ENCODE data around the gene ANXA6.

The ANXA6 gene

DNA sequence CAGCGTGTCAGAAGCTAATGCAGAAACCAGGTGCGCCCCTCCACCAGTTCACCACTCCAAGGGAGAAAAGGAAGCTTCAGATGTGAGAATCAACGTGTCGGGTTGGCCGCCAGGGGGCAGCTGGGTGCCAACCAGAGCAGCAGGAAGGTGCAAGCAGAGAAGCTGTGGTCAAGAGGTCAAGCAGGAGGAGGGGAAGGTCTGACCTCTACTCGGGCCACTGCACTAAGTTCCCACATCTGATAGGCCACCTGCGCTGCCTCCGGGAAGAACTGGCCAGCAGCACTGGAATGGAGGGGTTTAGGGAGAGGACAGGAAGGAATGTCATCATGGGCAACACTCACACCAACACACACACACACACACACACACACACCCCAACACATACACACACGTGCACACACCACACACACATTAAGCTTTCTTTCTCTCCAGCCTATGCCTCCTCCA, 31.4 kb downstream of the ANXA6 start:
- no peak for DNase-seq

DNA sequence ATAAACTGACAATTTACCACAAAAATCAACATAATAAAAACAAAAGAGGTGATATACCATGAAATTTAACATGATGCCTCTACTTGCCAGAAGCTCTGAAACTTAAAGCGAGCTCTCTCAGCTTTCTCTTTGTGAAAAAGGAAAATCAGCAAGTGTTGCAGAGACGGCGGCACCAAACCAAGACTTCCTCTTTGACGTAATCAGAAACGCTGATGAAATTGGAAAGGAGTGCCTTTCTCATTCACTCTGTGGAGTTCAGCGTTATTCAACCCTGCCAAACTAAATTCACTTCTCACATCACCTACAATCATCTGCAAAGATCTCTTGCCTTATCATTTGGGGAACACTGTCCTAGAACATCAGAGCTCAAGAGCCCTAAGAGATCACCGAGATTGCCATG, 32.2 kb downstream of the ANXA6 start:
- no peak for DNase-seq

DNA sequence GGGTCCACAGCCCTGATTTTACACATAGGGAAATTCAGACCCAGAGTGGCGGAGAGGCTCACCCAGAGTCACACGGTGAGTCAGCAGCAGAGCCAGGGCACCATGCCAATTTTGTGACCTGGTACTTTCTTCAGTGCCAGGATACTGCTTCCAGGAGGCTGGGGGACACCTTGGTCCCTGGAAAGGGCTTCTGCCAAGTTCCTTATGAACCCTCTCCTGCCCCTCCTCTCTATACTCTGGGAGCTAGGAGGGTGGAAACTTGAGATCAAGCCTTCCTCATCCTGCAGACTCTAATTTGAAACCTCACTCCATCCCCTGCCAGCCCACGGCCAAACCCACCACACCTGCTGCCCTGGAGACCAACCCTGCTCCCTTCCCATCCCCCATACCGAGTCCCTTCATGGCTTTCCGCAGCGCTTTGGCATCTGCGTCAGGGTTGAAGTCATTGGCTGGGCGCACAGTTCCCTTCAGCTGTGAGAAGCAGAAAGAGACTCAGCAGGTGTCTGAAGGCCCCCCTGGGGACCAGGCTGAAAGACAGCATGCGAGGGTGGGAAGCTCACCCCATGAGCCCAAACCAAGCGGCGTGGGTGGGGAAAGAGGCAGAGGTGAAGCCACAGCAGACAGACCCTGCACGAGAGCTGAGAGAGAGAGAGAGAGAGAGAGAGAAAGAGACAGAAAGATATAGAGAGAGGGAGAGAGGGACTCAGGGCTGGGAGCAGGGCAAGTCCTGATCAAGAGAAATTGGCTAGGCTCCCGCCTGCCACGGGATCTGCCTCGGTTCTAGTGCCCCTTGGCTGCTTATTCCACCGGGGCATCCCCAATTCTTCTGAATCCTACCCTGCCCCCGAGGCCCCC, 33.5 kb downstream of the ANXA6 start:
- DNase-seq: peak; percentile 45

- no peak for DNase-seq
Measured at GRCh38 chr5:151122828-151123227, 34.8 kb downstream of the ANXA6 start.

DNA sequence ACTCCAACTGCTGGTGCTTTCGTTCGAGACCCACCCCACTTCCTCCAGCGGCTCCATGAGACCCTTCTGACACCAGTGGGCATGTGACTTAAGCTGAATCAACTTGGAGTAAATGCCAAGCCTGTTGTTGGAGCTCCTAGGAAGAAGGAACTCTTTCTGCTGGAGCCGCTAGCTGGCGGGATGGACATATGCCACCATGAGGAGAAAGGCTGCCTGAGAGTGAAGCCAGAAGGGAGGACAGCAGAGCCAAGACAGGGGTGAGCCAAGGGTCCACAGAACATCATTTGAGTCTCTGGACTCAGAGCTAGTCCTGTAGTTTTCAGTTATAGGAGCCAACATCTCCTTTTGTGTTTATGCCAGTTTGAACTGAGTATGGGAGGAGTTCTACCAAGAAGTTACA, 35.9 kb downstream of the ANXA6 start:
- DNase-seq: no peak

GRCh38 chr5:151121095-151121494, 36.5 kb downstream of the ANXA6 start:
- no peak for DNase-seq

DNA sequence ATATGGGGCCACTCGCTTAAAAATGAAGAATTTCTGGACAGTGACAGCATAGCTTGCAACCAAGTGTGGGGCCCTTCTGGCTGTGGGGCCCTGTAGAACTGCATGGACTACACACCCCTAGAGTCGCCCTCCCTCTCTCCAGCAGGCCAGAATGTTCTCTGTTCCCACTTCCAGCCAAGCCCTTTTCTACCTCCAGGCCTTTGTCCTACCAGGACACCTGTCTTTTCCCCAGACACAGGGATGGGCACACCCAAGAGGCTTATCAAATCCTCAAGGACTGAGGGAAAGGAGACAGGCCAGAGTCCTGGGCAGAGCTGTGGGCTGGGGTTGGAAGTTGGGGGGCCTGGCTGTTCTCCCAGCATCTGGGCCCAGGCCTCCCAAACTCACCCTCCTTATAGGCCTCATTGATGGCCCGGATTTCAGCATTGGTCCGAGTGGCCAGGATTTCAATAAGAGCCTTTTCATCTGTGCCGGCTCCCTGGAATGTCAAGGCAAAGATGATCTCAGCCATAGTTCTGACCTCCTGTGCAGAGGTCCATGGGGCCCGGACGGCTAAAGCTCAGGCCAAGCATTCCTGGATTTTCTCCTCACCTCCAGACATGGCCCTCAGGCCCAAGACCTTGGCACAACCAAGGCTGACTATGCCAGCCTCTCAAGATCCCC, 38.5 kb downstream of the ANXA6 start:
- DNase-seq: no peak

- DNase-seq: no peak
Measured at GRCh38 chr5:151115272-151115905, 42.2 kb downstream of the ANXA6 start.

- DNase-seq: no peak
Measured at GRCh38 chr5:151113651-151114050, 43.9 kb downstream of the ANXA6 start.

GRCh38 chr5:151110992-151111391, 46.6 kb downstream of the ANXA6 start:
- no peak for DNase-seq

- DNase-seq: no peak
Measured at GRCh38 chr5:151110122-151110681, 47.4 kb downstream of the ANXA6 start.

- no peak for DNase-seq
Measured at GRCh38 chr5:151108566-151108965, 49.0 kb downstream of the ANXA6 start.

DNA sequence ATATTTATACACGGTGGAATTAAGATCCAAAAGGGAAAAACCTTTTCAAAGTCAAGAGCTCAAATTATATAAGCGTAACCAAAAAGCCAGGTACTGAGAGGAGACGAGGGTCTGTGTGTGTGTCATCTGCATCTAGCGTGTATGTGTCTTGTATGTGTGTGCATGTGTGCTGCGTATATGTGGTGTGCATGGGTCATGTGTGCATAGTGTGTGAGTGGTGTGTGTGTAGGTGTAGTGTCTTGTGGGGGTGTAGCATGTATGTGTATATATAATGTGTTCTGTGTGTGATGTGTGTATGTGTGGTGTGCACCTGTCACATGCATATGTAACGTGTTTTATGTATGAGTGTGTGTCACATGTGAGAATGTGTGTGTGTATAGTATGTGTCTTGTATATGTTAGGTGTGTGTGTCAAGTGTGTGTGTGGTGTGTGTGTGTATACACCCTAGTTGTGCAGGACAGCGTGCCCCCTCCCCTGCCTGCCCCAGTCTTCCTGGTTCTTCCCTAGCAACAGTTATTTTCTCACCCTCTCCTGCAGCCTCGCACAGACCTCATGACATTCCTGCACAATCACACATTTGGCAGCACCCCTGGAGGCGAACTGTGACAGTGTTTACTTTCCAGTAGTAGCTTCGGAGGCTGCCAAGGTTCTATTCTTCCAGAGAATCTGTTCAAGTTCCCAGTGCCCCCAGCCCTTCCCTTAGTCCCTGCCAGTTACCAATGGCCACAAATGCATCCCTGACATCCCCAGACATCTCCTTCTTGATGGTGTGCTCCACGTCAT, 49.6 kb downstream of the ANXA6 start:
- no peak for DNase-seq

- no peak for DNase-seq
Measured at GRCh38 chr5:151107084-151107483, 50.5 kb downstream of the ANXA6 start.

- DNase-seq: no peak
Measured at GRCh38 chr5:151106509-151106908, 51.1 kb downstream of the ANXA6 start.

- no peak for DNase-seq
Measured at GRCh38 chr5:151106043-151106442, 51.5 kb downstream of the ANXA6 start.

GRCh38 chr5:151105561-151105960, 52.0 kb downstream of the ANXA6 start:
- DNase-seq: no peak

- DNase-seq: no peak
Measured at GRCh38 chr5:151104795-151105194, 52.8 kb downstream of the ANXA6 start.

DNA sequence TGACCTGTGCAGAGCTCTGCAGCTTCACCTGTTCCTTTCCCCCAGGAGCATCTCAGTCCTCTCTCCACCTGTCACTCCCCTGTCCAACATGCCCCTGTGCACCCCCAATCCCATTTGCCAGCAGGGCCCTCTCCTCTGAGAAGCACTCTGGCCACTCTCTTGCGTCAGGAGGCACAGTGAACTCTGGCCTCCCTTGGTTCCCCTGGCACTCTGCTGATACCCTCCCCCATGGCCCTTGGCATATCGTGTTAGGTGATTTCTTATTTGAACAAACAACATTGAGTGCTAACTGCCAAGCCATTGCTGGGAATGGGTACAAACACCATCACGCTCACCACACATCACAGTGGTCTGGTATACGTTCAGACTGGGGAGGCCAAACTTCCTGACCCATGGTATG, 55.8 kb downstream of the ANXA6 start:
- no peak for DNase-seq

GRCh38 chr5:151101151-151101550, 56.4 kb downstream of the ANXA6 start:
- DNase-seq: no peak

DNA sequence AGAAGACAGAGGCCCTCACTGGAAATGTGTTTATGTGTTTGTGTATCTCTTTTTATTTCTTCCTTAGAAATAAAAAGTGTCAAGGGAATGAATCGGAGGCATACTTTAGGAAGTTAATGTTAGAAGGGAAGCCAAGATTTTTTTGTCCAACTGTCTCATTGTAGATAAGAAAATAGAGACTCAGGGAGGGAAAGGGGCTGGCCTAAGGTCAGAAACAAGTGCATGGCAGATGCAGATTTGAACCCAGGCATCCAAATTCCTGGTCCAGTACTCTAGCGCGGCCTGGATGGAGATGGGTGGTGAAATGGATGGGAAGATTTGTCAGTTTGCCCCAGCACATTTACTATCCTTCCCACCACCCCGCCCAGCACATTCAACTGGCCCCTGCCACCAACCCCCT, 56.9 kb downstream of the ANXA6 start:
- DNase-seq: no peak

GRCh38 chr5:151098768-151099121, 58.8 kb downstream of the ANXA6 start:
- DNase-seq: no peak
